PFSK-1 (cell line): ENCODE results near the gene SYP.
A peak's percentile ranks its signal among the peaks of the same experiment; 100 is the strongest.

Experiments used
- FOXP2 ChIP-seq: optimal IDR thresholded peaks from 2 replicates; pipeline ENCODE3; 2011; ENCODE audit warnings: borderline replicate concordance, control low read depth, inconsistent platforms; ENCODE audit not compliant: insufficient read depth; ENCODE audit errors: extremely low read length, extremely low read depth
- POLR2AphosphoS5 ChIP-seq: IDR thresholded peaks from 2 replicates; pipeline ENCODE4 v1.6.1; 2012; ENCODE audit warnings: low read depth, mild to moderate bottlenecking, control low read depth, low read length, moderate library complexity
- SIN3A ChIP-seq: IDR thresholded peaks from 2 replicates; pipeline ENCODE4 v1.6.1; 2012; ENCODE audit warnings: mild to moderate bottlenecking, low read length, moderate library complexity, borderline replicate concordance; ENCODE audit not compliant: insufficient read depth
- TAF1 ChIP-seq: IDR thresholded peaks from 2 replicates; pipeline ENCODE4 v1.6.1; 2012; ENCODE audit warnings: low read length, control low read depth, borderline replicate concordance; ENCODE audit not compliant: insufficient read depth
- TF ChIP-seq, protein P1 (sequence below), 2 experiments: IDR thresholded peaks; 2 replicates each; pipeline versions ENCODE4 v1.6.1 to v1.8.0; 2011 to 2012; ENCODE audit warnings: low read depth in 2 of 2, low read length in 2 of 2, control low read depth in 1 of 2, inconsistent platforms in 1 of 2, mild to moderate bottlenecking in 1 of 2, moderate library complexity in 1 of 2; ENCODE audit not compliant: insufficient read depth in 1 of 2

Gene SYP

DNA sequence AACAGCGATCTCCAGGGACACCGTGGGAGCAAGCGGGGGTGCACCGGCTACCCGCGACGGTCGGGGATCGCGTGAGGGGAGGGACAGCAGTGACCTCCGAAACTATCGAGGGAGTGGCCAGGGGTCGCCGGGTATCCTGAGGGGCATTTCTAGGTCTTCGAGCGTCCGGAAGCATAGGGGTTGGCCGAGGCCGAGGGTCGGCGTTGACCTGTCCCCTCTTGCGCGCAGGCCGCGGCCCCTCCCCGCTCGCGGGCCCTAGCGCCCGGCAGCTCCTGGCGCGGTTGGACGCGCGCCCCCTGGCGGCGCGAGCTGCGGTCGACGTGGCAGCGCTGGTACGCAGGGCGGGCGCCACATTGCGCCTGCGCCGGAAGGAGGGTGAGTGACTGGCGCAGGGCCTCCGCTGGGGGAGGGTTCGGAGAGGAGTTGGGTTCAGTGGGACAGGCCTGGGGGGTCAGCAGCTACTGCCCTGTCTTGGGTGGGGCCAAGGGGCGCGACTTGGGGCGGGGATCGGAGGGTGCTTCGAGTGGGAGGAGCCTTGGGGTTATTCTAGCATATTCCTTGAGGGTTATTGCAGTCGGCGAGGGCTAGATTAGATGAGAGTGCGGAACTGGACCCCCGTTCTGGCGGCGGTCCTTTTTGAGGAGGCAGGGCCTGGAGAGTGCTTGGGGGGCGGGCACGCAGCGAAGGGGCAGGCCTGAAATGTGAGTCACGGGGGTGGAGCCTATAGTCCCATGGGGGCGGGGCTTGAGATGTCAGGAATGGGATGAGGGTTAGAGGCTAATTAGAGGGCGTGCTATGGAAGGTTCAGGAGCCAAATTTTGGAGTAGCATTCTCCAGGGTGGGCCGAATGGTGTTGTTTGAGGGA, 36.2 kb downstream of the SYP start:
- peak; percentile 67 for TF ChIP-seq FOXP2
- TF ChIP-seq SIN3A: no peak
- TF ChIP-seq POLR2AphosphoS5: peak; percentile 29; the same call in 1 of the 2 replicates
- no peak for TF ChIP-seq TAF1

DNA sequence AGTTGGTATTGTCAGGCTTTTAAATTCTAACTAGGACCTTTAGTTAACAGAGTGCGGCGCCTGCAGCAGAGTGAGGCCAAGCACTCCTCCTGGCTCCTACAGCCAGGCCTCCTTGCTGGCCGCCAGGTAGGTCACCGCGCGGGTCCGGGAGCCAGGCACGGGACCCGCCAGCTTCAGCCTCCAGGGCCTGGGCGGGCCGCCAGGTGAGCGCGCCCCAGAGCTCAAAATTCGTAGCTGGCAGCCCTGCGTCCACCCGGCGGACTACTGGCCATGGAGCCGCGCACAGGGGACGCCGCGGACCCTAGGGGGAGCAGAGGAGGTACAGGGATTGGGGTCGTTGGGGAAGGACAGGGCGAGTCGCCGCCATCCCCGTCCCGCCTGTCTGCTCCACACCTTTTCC, 37.4 kb downstream of the SYP start, which contains the start of gene MAGIX:
TSS of gene MAGIX (plus strand) at position 139 of the 400 bp plus-strand sequence. CDS start at position 271, 132 bp downstream.
- TF ChIP-seq, protein P1, sequence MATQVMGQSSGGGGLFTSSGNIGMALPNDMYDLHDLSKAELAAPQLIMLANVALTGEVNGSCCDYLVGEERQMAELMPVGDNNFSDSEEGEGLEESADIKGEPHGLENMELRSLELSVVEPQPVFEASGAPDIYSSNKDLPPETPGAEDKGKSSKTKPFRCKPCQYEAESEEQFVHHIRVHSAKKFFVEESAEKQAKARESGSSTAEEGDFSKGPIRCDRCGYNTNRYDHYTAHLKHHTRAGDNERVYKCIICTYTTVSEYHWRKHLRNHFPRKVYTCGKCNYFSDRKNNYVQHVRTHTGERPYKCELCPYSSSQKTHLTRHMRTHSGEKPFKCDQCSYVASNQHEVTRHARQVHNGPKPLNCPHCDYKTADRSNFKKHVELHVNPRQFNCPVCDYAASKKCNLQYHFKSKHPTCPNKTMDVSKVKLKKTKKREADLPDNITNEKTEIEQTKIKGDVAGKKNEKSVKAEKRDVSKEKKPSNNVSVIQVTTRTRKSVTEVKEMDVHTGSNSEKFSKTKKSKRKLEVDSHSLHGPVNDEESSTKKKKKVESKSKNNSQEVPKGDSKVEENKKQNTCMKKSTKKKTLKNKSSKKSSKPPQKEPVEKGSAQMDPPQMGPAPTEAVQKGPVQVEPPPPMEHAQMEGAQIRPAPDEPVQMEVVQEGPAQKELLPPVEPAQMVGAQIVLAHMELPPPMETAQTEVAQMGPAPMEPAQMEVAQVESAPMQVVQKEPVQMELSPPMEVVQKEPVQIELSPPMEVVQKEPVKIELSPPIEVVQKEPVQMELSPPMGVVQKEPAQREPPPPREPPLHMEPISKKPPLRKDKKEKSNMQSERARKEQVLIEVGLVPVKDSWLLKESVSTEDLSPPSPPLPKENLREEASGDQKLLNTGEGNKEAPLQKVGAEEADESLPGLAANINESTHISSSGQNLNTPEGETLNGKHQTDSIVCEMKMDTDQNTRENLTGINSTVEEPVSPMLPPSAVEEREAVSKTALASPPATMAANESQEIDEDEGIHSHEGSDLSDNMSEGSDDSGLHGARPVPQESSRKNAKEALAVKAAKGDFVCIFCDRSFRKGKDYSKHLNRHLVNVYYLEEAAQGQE (IDR thresholded peaks at IDR 0.05; ENCODE audit: insufficient read depth in 1 of 2, low read depth in 2 of 2, low read length in 2 of 2): no peak
- TF ChIP-seq POLR2AphosphoS5 (no peak), FOXP2 (no peak), SIN3A (no peak), TAF1 (no peak)

DNA sequence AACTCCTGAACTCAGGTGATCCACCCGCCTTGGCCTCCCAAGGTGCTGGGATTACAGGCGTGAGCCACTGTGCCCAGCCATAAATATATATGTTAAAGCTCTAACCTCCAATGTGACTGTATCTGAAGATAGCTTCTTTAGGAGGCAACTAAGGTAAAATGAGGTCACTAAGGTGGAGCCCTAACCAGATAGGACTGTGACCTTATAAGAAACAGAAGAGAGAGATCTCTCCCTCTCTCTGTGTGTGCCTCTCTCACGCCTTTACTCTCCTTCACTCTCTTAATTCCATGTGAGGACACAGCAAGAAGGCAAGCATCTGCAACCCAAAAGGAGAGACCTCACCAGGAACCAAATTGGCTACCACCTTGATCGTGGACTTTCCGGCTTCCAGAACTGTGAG, 38.4 kb downstream of the SYP start:
- TF ChIP-seq, protein P1 (IDR thresholded peaks at IDR 0.05; ENCODE audit: insufficient read depth in 1 of 2, low read depth in 2 of 2, low read length in 2 of 2): no peak
- TF ChIP-seq FOXP2: no peak
- no peak for TF ChIP-seq POLR2AphosphoS5
- no peak for TF ChIP-seq TAF1
- no peak for TF ChIP-seq SIN3A

DNA sequence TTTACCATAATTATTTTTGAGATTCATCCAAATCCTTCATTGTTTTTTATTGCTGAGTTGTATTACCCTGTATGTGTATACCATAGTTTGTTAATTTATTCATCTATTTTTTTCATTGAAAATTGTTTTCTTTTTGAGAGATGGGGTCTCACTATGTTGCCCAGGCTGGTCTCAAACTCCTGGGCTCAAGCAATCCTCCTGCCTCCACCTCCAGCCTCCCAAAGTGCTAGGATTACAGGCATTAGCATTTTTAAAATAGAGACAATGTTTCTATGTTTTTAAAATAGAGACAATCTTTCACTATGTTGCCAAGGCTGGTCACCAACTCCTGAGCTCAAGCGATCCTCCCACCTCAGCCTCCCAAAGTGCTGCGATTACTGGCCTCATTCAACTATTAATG, 39.1 kb downstream of the SYP start:
- no peak for TF ChIP-seq SIN3A
- no peak for TF ChIP-seq TAF1
- TF ChIP-seq, protein P1 (IDR thresholded peaks at IDR 0.05; ENCODE audit: insufficient read depth in 1 of 2, low read depth in 2 of 2, low read length in 2 of 2): no peak
- no peak for TF ChIP-seq POLR2AphosphoS5
- no peak for TF ChIP-seq FOXP2

DNA sequence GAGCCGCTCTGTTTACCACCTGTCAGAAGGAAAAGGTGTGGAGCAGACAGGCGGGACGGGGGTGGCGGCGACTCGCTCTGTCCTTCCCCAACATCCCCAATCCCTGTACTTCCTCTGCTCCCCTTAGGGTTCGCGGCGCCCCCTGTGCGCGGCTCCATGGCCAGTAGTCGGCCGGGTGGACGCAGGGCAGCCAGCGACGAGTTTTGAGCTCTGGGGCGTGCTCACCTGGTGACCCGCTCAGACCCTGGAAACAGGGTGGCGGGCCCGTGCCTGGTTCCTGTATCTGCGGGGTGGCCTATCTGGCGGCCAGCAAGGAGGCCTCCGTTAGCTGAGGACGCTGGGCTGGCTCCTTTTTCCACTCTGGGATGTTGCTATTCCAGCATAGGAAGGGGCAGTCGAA, 42.8 kb downstream of the SYP start:
- no peak for TF ChIP-seq TAF1
- TF ChIP-seq POLR2AphosphoS5: no peak
- TF ChIP-seq FOXP2: no peak
- TF ChIP-seq, protein P1 (IDR thresholded peaks at IDR 0.05; ENCODE audit: insufficient read depth in 1 of 2, low read depth in 2 of 2, low read length in 2 of 2): no peak
- TF ChIP-seq SIN3A: no peak
